HG03103 (cell line): ENCODE measurements around the gene NFIA.
"Not testable (repeated sequence)": the region's sequence is repeated elsewhere in the genome, so short reads cannot be mapped to it uniquely, and the experiment has no call there.

Experiments used
- ATAC-seq: cut with Tn5 transposase; IDR thresholded peaks from one replicate; pipeline ENCODE4 v1.9.1; 2021; ENCODE audit warnings: low read depth; ENCODE audit not compliant: unreplicated experiment

Gene NFIA

DNA sequence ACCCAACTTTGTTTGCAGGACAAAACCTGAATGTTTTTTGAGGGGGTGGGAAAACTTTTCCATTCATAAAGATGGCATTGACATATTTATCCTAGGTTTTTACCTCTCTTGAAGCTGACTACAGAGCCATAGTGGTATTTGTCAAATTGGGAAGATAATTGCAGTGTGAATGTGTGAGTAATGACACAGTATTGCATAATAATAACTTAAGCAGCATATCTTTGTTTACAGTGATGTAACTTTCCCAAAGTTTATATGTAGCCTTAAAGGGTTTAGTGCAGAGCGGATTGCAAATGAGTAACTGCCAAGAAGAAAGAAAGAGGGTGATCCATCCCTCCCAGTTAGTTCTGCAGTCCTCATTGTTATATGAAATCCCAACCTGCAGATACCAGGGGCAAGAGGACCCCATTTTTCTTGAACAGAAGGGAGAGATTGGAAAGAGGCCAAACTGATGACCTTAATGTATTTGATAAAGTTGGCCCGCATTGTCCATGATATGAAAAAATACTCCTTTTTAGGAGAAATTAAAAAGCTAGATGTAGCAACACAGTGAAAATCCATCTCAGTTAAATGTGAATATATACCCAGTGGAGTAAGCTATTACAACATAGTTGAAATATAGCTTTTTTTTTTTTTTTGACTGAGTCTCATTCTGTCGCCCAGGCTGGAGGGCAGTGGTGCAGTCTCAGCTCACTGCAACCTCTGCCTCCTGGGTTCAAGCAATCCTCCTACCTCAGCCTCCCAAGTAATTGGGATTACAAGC lies 23.7 kb upstream of the NFIA start:
- no peak for ATAC-seq

DNA sequence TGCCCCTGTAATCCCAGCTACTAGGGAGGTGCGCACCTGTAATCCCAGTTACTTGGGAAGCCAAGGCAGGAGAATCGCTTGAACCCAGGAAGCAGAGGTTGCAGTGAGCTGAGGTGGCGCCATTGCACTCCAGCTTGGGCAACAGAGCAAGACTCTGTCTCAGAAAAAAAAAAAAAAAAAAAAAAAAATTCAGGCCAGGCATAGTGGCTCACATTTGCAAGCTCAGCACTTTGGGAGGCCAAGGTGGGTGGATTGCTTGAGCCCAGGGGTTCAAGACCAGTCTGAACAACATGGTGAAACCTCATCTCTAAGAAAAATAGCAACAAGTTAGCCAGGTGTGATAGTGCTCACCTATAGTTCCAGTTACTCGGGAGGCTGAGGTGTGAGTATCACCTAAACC lies 20.8 kb upstream of the NFIA start:
- ATAC-seq = not testable (repeated sequence)

DNA sequence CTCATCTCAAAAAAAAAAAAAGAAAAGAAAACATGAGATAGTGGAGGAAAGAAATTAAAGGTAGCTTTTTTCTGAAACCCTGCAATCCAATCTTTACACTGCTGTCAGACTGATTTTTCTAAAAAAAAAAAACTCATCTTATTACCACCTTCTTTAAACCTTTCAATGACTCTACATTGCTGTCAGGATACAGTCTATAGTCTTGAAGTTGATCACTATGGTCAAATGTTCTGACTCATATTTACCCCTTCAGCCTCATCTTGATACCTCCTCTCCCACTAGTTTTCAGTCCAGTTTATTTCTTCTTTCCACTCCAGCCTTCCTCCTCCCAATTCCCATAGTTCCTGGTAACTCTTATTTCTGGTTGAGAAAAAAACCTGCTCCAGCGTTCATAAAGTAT lies 17.7 kb upstream of the NFIA start:
- no peak for ATAC-seq

DNA sequence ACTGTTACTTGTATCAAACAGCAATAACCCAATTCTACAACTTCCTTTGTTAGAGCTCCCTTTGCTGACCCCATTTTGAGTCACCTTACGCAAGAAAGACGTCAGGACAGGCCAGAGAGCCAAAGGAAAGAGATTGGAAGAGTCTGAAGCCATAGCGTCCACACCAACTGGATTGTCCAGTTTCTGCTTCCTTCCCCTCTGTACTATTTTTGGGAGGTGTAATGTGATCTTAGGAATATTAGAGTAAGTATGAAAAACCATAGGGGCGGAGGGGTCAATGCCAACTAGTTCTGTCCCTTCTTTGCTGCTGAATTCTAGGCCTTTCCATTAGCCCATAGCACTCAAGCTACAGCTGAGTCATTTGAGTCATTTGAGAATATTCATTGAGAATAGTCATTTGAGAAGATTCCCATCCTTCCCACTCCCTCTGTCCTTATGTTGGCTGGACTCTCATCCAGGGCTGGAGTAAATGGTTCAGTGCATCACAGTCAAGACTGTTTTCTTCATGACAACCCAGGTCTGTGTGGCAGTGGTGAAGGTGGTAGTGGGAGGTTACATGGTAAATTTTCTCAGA lies 14.8 kb upstream of the NFIA start:
- no peak for ATAC-seq

DNA sequence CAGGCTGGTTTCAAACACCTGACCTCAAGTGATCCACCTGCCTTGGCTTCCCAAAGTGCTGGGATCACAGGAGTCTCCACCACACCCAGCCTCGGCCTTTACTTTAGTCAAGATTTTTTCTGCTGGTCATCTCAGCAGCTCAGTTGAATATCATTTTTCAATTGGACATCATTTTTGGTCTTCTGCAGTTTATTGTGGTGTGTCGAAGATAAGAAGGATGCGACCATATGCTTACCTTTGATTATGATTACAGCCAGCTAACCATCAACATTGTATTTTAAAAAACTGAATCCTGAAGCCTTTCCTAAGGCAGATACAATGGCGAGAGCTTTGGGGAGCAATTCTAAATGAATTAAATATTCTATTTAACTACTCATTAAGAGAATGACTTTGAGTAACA lies 12.3 kb upstream of the NFIA start:
- no peak for ATAC-seq

DNA sequence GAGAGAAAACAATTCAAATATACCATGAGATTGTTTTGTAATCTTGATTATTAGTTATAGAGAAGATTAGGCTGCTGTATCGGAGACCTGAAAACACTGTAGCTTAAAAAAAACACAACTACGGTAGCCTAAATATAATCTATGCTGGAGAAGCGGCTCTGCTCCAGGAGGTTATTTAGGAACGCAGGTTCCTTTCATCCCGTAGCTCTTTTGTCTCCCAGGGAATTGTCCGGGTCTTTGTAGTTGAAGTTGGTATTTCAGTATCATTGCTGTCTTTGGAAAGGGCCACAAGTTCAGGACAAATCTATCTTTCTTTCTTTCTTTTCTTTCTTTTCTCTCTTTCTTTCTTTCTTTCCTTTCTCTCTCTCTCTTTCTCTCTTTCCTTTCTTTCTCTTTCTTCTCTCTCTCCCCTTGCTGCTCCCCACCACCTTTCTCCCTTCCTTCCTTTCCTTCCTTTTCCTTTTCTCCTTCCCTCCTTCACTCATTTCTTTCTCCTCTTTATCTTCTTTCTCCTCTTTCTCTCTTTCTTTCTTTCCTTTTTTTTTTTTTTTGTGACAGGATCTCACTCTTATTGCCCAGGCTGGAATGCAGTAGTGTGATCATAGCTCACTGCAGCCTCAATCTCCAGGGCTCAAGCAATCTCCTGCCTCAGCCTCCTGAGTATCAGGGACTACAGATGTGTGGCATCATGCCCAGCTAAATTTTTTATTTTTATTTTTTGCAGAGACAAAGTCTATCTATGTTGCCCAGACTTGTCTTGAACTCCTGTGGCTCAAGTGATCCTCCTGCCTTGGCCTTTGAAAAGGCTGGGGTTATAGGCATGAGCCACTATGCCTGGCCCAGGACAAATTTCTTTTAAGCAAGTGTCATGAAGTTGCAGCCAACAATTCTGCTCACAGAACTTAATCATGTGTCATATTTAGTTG lies 10.9 kb upstream of the NFIA start:
- ATAC-seq = no peak

DNA sequence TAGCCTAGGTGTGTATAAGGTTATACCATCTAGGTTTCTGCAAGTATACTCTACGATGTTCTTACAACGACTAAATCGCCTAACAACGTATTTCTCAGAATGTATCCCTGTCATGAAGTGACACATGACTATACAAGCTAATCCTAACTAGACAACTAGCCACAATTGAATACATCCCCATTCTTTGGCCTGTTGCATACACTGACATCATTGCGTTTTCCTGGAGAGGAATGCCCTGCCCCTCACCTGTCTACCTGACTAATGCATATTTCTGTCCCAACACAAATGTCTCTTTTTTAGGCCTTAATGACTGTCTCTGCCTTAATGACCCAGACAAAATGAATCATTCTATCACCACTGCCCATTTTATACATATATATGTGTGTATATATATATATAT lies 8.5 kb upstream of the NFIA start:
- no peak for ATAC-seq

DNA sequence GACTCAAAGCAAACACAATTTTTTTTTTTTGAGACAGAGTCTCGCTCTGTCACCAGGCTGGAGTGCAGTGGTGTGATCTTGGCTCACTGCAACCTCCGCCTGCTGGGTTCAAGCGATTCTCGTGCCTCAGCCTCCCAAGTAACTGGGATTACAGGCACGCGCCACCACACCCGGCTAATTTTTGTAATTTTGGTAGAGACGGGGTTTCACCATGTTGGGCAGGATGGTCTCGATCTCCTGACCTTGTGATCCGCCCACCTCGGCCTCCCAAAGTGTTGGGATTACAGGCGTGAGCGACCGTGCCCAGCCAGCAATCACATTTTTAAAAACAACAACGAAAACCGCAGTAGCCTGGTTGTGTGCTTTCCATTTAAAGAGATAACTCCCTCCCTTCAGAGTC lies 6.5 kb upstream of the NFIA start:
- ATAC-seq = not testable (repeated sequence)

DNA sequence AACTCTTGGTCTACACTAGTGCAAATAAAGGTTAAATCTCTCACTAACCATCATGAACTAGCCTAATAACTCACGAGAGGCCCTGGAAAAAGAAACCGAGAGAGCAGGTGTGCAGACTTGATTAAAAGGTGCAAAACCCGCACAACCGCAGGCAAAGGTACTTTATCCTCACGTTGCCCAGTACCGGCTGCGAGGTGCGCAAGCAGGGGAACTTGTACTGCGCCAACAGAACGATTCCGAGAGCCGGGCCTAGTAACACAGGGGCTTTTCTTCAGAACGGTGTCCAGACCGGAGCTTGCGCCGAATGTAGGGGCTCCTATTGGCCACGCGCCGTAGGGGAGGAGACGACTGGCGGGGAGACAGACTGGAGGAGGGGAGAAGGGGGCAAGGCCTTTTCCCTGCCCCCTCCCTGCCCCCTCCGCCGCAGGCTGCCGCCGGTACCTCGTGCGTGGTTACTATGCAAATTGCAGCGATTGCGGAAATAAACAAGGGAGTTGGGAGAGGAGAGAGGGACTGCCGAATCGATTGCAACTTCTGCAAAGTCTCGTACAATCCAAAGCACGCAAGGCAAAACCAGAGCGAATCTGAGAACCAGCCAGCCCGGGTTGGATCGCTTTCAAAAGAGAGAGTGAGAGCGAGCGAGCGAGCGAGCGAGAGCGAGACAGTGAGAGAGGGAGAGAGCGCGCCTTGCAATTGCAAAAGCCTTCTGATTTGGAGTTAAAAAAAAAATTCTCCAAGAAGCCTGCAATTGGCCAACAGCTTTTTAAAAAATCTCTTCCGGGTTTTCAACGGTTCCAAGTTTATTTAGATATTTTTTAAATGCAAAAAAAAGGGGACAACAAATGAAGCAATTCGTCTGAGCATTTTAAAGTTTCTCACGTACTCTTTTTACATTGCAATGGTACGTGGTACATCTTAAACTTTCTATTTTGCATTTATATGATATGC lies 5.4 kb upstream of the NFIA start:
- ATAC-seq = peak; percentile 73

DNA sequence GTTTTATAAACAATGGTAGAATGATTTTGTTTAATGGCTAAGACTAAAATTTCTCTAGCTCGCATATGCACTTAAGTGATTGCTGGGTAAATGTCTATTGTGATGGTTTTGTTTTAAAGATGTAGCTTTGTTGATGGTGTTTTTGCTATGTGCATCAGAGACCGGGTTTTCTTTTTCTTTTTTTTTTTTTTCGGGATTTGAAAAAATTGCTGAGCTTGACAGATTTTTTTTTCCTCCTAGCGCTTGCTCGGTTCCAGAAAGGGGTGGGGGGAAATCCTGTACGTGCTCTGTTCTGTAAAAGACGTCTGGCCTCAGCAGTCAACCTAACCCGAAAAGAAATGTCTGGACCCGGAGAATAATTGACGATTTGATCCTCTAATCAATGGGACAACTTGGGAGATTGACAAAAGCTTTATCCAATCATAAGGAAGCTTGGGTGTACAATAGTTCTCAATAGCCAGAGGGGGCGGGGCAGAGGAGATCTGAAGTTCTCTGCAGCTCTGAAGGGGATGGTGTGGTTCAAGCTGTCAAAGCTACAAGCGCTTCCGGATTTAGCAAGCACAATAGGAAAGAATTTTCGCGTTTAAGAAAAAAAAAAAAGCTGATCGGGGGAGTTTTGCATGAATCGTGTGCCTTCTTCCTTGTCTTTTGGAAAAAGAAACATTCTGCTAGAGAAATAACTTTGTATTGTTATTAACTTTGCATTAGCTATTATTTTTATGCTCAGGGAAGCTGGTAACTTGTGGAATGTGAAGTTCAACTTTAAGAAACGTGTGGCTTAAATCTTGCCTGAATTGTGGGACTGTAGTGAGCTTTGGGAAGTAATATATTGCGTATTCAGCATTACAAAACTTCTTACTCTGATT lies 4.5 kb upstream of the NFIA start:
- peak; percentile 66 for ATAC-seq

DNA sequence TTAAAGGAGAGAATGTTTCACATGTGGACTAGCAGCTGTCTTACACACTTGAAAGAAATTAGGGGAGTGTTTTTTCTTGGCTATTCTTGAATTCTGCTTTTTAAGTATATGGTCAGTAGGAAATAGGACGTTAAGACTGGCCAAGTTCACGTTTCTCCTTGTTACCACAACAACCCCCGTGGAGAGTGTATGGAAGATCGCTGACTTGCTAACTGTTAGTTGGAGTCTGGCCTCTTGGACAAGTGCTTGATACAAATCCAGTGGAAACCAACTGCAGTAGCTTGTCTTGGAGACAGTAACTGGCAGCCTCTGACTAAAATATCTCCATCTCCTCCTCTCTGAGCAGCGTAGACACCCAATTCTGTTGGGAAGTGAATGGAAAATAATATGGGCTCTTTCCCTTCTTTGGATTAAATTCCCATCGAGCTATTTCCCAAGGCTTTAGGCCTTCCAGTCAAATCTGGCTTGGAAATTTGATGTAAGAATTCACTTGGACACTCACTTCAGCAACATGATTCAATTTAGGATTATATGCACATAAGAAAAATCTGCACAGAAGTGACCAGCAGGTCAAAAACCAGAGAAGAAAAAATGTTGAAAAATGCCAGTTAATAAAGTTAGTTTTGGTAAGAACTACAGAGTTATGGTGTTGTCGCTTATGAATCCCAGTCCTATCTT lies 3.6 kb upstream of the NFIA start:
- ATAC-seq = no peak

DNA sequence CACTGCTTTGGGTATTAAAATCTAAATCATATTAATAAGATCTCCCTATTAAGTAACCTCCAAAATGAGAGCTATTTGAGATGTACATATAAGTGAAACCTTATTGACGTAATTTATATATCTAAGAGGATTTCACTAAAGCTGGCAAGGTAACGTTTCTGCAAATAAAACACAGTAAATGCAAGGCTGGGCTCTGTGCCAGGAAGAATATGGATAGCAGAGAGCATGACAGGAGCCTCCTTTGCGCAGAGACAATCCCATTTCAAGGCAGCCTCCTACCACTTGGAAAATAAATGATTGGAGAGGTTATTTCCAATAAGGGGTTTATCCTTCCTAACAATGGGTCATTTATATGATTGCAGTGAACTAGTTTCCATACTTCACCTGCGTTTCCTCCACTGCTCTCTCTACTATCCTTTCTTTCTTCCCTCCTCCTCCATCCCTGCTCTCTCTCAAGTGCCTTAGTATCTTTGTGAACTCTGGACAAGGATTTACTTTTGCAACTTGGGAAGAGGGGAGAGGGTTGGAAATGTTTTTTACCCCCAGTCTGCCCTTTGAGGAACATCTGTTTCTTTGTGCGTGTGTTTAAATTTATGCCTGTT lies 3.0 kb upstream of the NFIA start:
- ATAC-seq = no peak

DNA sequence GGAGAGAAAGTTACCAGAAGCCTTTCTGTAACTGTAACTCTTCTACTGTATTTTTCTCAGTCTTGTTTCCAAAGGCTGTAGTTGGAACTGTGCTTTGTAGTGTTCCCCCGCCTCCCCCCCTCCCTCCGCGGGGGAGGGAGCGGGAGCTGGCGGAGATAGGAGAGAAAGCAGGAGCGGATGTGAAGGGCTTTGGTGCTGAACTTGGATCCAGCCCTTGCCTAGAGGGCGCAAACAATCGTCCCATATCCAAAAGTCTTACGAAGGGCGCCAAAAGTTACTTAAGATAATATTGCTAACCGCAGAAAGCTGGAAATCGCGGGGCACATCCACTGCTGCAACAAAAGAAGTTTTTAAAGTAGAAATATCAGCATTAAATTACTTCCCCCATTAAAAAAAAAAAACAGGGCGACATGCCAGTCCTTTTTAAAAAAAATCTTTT lies 2.4 kb upstream of the NFIA start:
- no peak for ATAC-seq

DNA sequence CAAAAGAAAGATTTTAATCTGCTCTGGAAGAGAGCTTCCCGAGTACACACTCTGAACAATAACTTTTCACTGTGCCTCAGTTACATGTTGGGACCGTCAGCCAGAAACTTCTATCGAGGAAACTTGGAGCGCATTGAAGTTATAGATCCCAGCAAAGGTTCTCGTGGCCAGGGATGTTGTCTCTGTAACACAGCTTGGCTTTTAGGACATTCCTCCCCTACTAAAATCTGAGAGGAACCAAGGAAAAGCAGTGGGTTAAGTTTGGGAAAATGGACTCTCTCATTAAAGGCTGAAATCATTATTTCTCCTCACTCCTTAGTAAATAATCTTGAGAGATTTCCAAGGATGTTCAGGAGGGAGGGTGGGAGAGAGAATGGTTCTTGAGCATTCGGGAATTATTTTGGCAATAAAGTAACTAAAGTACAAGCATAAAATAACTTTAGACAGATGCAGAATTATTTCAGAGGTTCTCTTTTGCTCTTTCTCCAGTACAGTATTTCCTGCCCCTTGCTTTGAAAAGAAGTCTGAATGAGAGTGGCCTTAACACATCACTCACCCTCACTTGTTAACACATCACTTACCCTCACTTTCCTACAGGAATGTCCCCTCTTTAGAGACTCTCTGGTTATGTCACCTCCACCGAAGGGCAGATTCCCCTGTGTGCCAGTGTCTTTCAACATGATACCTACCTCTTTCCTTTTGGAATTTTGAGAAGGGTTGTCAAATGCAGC lies 1.8 kb upstream of the NFIA start:
- ATAC-seq = no peak

DNA sequence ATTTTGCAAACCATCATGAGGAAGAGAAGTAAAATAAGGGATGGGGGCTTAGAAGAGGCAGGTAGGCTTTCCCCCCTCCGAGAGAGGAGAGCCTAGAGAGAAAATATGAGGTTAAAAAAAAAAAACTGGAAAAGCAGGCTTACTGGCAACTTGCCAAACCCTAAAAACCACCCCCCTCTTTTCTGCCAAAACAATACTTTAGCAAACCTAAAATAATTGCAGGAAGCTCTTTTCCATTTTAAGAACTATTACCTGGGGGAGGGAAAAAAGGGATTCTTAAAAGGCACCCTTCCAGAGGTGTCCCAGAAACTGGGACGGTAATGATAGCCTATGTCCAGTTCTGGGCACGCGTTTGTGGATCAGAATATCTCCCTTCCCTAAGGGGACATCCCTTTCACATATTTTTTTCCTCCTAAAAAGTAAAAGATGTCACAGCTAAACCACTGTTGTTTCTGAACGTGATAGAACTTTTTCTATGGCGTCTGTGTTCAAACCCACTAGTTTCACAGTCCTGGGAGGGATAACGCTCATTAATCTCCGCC lies 1.1 kb upstream of the NFIA start:
- no peak for ATAC-seq

DNA sequence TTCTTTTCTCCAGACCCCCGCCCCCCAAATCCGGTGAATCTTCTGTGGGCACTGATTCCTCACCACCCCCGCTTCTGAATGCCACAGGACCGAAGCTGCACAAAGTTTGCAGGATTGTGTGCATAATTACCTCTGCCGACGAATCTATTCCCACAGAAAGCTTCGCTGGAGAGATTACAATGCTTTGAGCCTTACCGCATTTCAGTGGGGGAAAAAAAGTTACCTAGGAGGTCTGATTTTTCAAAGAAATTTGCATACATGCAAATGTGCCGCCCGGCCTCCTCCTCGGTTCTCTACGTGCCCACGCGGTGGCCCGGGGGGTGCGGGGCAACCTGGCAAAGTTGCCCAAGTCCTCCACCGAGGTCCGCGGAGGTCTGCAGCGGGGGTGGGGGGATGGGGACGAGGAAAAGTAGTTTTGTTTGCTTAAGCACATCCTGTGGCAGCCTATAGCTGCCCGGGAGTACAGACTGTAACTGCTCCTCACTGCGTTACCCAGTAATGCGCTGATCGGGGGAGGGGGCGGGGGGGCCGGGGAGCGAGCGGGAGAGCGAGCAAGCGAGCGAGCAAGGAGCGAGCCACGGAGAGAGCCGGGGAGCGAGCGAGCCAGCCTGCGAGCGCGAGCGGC lies 563 bp upstream of the NFIA start:
- ATAC-seq = no peak
